Measurements from ENCODE around the gene P2RY14.

Gene P2RY14

GRCh38 chr3:151225040-151225975, 53.0 kb downstream of the P2RY14 start:
- Histone ChIP-seq H3K4me3 (ENCODE audit: low read depth in 1 of 2, low read length in 1 of 2) (no peak overlapping the region), H3K36me3 (no peaks in the 10 kb centered on the region), H3K9me3 (no peaks in the 10 kb centered on the region), H3K4me1 (ENCODE audit: control insufficient read depth in 1 of 2, insufficient read depth in 1 of 2, low read depth in 1 of 2, low read length in 1 of 2) (peaks cover 13 to 18% of the 10 kb centered on the region in 2 experiments), H3K27ac (no peak overlapping the region), H3K27me3 (no peaks in the 10 kb centered on the region)
- TF ChIP-seq CTCF (IDR thresholded peaks at IDR 0.05) = no peak

GRCh38 chr3:151224268-151224866, 54.0 kb downstream of the P2RY14 start:
- TF ChIP-seq CTCF (IDR thresholded peaks at IDR 0.05) = no peak
- Histone ChIP-seq H3K4me1 (ENCODE audit: control insufficient read depth in 1 of 2, insufficient read depth in 1 of 2, low read depth in 1 of 2, low read length in 1 of 2) (peaks cover 8 to 10% of the 10 kb centered on the region in 2 experiments), H3K36me3 (no peaks in the 10 kb centered on the region), H3K27ac (no peak overlapping the region), H3K9me3 (no peaks in the 10 kb centered on the region), H3K4me3 (ENCODE audit: low read depth in 1 of 2, low read length in 1 of 2) (no peak overlapping the region), H3K27me3 (no peaks in the 10 kb centered on the region)

GRCh38 chr3:151219056-151219455, 59.3 kb downstream of the P2RY14 start:
- H3K9me3 ChIP-seq = no peaks in the 10 kb centered on the region
- H3K36me3 ChIP-seq = no peaks in the 10 kb centered on the region
- TF ChIP-seq CTCF (IDR thresholded peaks at IDR 0.05) = no peak
- no peak overlapping the region for H3K27ac ChIP-seq
- H3K4me3 ChIP-seq (ENCODE audit: low read depth in 1 of 2, low read length in 1 of 2) = no peak overlapping the region
- H3K27me3 ChIP-seq = no peaks in the 10 kb centered on the region
- H3K4me1 ChIP-seq (ENCODE audit: control insufficient read depth in 1 of 2, insufficient read depth in 1 of 2, low read depth in 1 of 2, low read length in 1 of 2) = no peaks in the 10 kb centered on the region

- H3K4me1 ChIP-seq (ENCODE audit: control insufficient read depth in 1 of 2, insufficient read depth in 1 of 2, low read depth in 1 of 2, low read length in 1 of 2) = no peaks in the 10 kb centered on the region
- TF ChIP-seq CTCF (IDR thresholded peaks at IDR 0.05) = no peak
Measured at GRCh38 chr3:151218136-151218535, 60.2 kb downstream of the P2RY14 start.

GRCh38 chr3:151216641-151217607, 61.4 kb downstream of the P2RY14 start:
- Histone ChIP-seq H3K27ac (no peak overlapping the region), H3K4me3 (ENCODE audit: low read depth in 1 of 2, low read length in 1 of 2) (no peak overlapping the region), H3K36me3 (no peaks in the 10 kb centered on the region), H3K4me1 (ENCODE audit: control insufficient read depth in 1 of 2, insufficient read depth in 1 of 2, low read depth in 1 of 2, low read length in 1 of 2) (no peaks in the 10 kb centered on the region), H3K27me3 (no peaks in the 10 kb centered on the region), H3K9me3 (no peaks in the 10 kb centered on the region)
- TF ChIP-seq CTCF (IDR thresholded peaks at IDR 0.05) = no peak

More at GRCh38 chr3:151218136-151218535, 60.2 kb downstream of the P2RY14 start:
- Histone ChIP-seq H3K36me3 (no peaks in the 10 kb centered on the region), H3K4me3 (ENCODE audit: low read depth in 1 of 2, low read length in 1 of 2) (no peak overlapping the region), H3K27ac (no peak overlapping the region), H3K9me3 (no peaks in the 10 kb centered on the region), H3K27me3 (no peaks in the 10 kb centered on the region)

Measured in neutrophil (primary cell).